Right renal pelvis (tissue), 4 donors: ENCODE measurements around the gene RTKN2. TPM values are rescaled to one million over a fixed set of nuclear protein-coding genes. Genes with fewer than 3 reads are reported as not detected.

Experiments used
- polyA plus RNA-seq, 4 donors: library from polyadenylated mRNA; unstranded; fragments of 120-200 nt; gene quantifications; one replicate each; pipeline ENCODE4 v1.2.1, GENCODE V29; 2013; ENCODE audit not compliant: insufficient read length in 4 of 4

Gene RTKN2
- polyA plus RNA-seq, 4 donors = 10.0 to 13.7 (median 12.5) TPM

Other genes with a start within 250 kb of the RTKN2 start
- under 1 TPM; 0.26 to 0.32 (median 0.29) TPM for gene ZNF365, start 105.5 kb upstream of the RTKN2 start, polyA plus RNA-seq